ENCODE data around the gene OGFOD2. TPM values are rescaled to one million over a fixed set of nuclear protein-coding genes. Genes with fewer than 3 reads are reported as not detected.

The OGFOD2 gene
- total and polyA plus RNA-seq, 4 donors, result 8.0 to 18.6 (median 12.3) TPM

- TF ChIP-seq RXRA (IDR thresholded peaks at IDR 0.05), result no peak
- no peak for TF ChIP-seq RAD21 (IDR thresholded peaks at IDR 0.05)
- no peak for TF ChIP-seq NR2F2 (IDR thresholded peaks at IDR 0.05)
- TF ChIP-seq MAX (IDR thresholded peaks at IDR 0.05), result no peak
- no peak for TF ChIP-seq HNF4A (conservative IDR thresholded peaks at IDR 0.05)
- Histone ChIP-seq H3K27me3 (ENCODE audit: control insufficient read depth in 4 of 4, insufficient read depth in 4 of 4, low read length in 3 of 4) (no peaks in the 10 kb centered on the region), H3K9me3 (ENCODE audit: control insufficient read depth in 4 of 4, low read length in 3 of 4) (no peaks in the 10 kb centered on the region), H3K27ac (ENCODE audit: low read depth in 1 of 2, low read length in 2 of 2) (no peak overlapping the region), H3K36me3 (ENCODE audit: control insufficient read depth in 4 of 4, insufficient read depth in 3 of 4, low read depth in 1 of 4, low read length in 3 of 4) (no peaks in the 10 kb centered on the region), H3K4me3 (ENCODE audit: low read depth in 1 of 3, low read length in 3 of 3) (no peak overlapping the region), H3K4me1 (ENCODE audit: control insufficient read depth in 4 of 4, insufficient read depth in 4 of 4, low read length in 3 of 4) (peaks cover 0 to 2% (median 0%) of the 10 kb centered on the region in 4 donors), H3K9ac (ENCODE audit: low read depth in 1 of 2, low read length in 2 of 2) (no peak overlapping the region)
- WGBS, result 93% methylated on average over 2 of the region's 2 CpGs
- DNase-seq (ENCODE audit: low spot score), result no peak
Measured at GRCh38 chr12:122942637-122943036, 32.4 kb upstream of the OGFOD2 start.

DNA sequence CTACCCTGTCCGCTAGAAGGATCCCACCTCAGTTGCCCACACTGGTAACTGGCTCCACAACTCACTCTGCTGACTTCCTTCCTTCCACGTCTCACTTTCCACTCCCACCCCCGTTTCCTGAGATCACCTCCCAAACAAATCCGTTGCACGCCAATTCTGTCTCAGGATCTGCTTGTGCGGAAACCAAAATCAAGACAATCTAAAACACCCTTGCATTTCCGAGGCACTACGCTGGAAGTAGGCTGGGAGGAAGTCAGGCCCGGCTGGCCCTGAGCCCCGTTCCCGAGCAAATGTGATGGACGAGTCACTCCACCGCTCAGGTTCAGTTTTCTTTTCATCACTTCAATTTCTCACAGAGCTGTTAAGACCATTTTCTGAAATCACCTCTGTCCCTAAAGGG, 31.8 kb upstream of the OGFOD2 start:
- no peaks in the 10 kb centered on the region for H3K36me3 ChIP-seq (ENCODE audit: control insufficient read depth in 4 of 4, insufficient read depth in 3 of 4, low read depth in 1 of 4, low read length in 3 of 4)
- DNase-seq (ENCODE audit: low spot score), result no peak
- no peaks in the 10 kb centered on the region for H3K4me1 ChIP-seq (ENCODE audit: control insufficient read depth in 4 of 4, insufficient read depth in 4 of 4, low read length in 3 of 4)
- H3K4me3 ChIP-seq (ENCODE audit: low read depth in 1 of 3, low read length in 3 of 3), result no peak overlapping the region
- H3K27me3 ChIP-seq (ENCODE audit: control insufficient read depth in 4 of 4, insufficient read depth in 4 of 4, low read length in 3 of 4), result no peaks in the 10 kb centered on the region
- H3K27ac ChIP-seq (ENCODE audit: low read depth in 1 of 2, low read length in 2 of 2), result no peak overlapping the region
- no peaks in the 10 kb centered on the region for H3K9me3 ChIP-seq (ENCODE audit: control insufficient read depth in 4 of 4, low read length in 3 of 4)
- WGBS, result 75% methylated on average over 13 of the region's 13 CpGs
- H3K9ac ChIP-seq (ENCODE audit: low read depth in 1 of 2, low read length in 2 of 2), result no peak overlapping the region
- TF ChIP-seq SP1 (IDR thresholded peaks at IDR 0.05) (no peak), NR2F2 (IDR thresholded peaks at IDR 0.05) (peak; percentile 26), HNF4G (IDR thresholded peaks at IDR 0.05) (no peak), TAF1 (conservative IDR thresholded peaks at IDR 0.05) (no peak), EGR1 (IDR thresholded peaks at IDR 0.05; ENCODE audit: low read depth in 2 of 2) (no peak)

DNA sequence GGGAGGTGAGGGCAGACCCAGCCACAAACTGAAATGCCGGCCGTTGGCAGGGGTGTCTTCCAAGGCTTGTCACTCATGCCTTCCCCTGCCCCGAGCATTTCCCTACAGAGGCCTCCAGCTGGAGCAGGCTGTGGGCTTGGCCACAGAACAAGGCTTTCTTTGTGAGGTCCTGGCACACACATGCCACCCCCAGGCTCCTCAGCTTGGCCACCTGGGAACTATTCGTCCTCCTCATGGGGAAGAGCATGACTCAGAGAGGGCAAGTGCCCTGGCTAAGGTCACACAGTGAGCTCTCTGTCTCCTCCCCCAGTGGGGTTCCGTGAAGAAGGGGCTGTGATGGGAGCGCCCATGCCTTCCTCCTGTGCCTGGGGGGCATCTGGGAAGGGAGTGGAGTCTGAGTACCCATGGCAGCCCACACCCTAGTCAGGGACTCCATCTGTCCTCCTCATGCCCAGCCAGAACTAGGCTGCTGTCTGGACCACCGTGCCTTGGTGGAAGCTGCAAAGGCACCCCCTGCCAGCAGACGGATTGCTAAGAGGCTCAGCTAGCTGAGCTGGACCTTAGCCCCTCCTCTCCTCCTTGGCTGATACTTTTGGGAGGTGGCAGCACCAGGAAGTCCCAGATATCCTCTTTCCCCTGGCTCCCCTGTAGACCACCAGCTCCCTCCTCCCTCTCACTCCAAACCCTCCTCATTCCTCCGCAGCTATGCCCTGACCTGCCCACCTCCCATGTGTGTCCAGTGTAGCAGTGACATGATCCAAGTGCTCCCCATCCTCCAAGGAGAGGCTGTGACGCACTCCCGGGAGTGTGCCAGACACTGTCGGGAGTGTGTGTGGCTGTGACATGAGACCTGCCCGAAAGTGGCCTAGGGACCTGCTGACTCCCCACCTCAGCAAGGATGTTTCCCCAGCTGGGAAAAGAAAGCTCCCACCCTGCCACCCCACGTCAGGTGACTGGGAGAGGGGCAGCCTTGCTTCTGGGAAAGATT, 30.1 kb upstream of the OGFOD2 start:
- no peak overlapping the region for H3K4me3 ChIP-seq (ENCODE audit: low read depth in 1 of 3, low read length in 3 of 3)
- no peaks in the 10 kb centered on the region for H3K9me3 ChIP-seq (ENCODE audit: control insufficient read depth in 4 of 4, low read length in 3 of 4)
- no peaks in the 10 kb centered on the region for H3K36me3 ChIP-seq (ENCODE audit: control insufficient read depth in 4 of 4, insufficient read depth in 3 of 4, low read depth in 1 of 4, low read length in 3 of 4)
- no peak overlapping the region for H3K9ac ChIP-seq (ENCODE audit: low read depth in 1 of 2, low read length in 2 of 2)
- H3K27me3 ChIP-seq (ENCODE audit: control insufficient read depth in 4 of 4, insufficient read depth in 4 of 4, low read length in 3 of 4), result no peaks in the 10 kb centered on the region
- no peak for DNase-seq (ENCODE audit: low spot score)
- TF ChIP-seq JUND (IDR thresholded peaks at IDR 0.05), result no peak
- TF ChIP-seq MAX (IDR thresholded peaks at IDR 0.05), result no peak
- TF ChIP-seq HNF4A (conservative IDR thresholded peaks at IDR 0.05), result no peak
- no peak for TF ChIP-seq REST (IDR thresholded peaks at IDR 0.05)
- no peak for TF ChIP-seq SP1 (IDR thresholded peaks at IDR 0.05)
- TF ChIP-seq RAD21 (IDR thresholded peaks at IDR 0.05), result no peak
- TF ChIP-seq EGR1 (IDR thresholded peaks at IDR 0.05; ENCODE audit: low read depth in 2 of 2), result no peak
- no peak for TF ChIP-seq HNF4G (IDR thresholded peaks at IDR 0.05)
- no peak for TF ChIP-seq YY1 (IDR thresholded peaks at IDR 0.05)
- no peak for TF ChIP-seq ZBTB33 (IDR thresholded peaks at IDR 0.05)
- TF ChIP-seq CTCF (IDR thresholded peaks at IDR 0.05; ENCODE audit: low read depth, low read length, missing input control), result no peak
- no peak for TF ChIP-seq TAF1 (conservative IDR thresholded peaks at IDR 0.05)
- TF ChIP-seq FOXA2 (IDR thresholded peaks at IDR 0.05), result no peak
- no peak for TF ChIP-seq GABPA (IDR thresholded peaks at IDR 0.05 in 1 of 2, conservative IDR thresholded peaks at IDR 0.05 in 1 of 2)
- TF ChIP-seq ATF3 (IDR thresholded peaks at IDR 0.05), result no peak
- TF ChIP-seq RXRA (IDR thresholded peaks at IDR 0.05), result no peak
- TF ChIP-seq FOXA1 (IDR thresholded peaks at IDR 0.05), result no peak
- no peaks in the 10 kb centered on the region for H3K4me1 ChIP-seq (ENCODE audit: control insufficient read depth in 4 of 4, insufficient read depth in 4 of 4, low read length in 3 of 4)
- 87% methylated on average over 14 of the region's 14 CpGs for WGBS
- no peak overlapping the region for H3K27ac ChIP-seq (ENCODE audit: low read depth in 1 of 2, low read length in 2 of 2)

Measured in liver (tissue), 9 donors.